ENCODE data around the gene ACTRT2.

The ACTRT2 gene

GRCh38 chr1:2989976-2990375, 31.3 kb upstream of the ACTRT2 start:
- no peak for TF ChIP-seq PAX5 (IDR thresholded peaks at IDR 0.05; ENCODE audit: insufficient read depth, low read length, severe bottlenecking)

DNA sequence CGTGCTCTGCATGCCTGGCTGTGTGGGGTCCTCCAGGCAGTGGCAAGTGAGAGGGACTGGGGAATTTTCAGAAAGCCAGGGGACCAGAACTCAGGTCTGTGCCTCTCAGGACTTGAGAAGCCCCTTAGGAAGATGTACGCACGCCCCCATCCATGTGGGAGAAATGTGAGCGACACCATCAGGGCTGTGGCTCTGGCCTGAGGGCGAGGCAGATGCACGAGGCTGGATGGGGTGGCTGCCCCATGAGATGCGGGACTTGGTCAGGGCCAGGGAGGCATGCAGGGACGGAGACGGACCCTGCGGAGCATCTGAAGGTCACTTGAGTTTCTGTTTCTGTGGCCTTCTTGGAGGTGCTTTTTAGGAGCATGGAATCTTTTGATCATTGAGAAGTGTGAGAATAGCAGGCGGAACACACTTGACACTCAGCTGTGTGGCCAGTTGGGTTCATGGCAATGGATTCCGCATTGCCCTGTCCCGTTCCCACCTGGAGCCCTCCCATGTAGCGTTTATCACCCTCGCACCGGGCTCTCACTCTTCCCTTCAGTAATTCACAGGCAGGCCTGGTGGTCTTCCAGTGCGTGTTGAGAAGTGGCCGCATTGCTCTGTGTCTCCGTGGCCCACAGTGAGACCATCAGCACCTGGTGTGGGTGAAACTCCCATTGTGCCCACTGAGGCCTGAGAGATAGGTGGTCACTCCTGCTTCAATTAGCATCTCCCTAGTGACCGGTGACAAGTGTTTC, 30.7 kb upstream of the ACTRT2 start:
- no peak for FAIRE-seq
- TF ChIP-seq POLR2A (IDR thresholded peaks at IDR 0.05; ENCODE audit: low read depth, low read length) (no peak), PAX5 (IDR thresholded peaks at IDR 0.05; ENCODE audit: insufficient read depth, low read length, severe bottlenecking) (no peak), POLR2AphosphoS5 (IDR thresholded peaks at IDR 0.05; ENCODE audit: low read depth, low read length) (no peak), POU2F2 (IDR thresholded peaks at IDR 0.05; ENCODE audit: low read depth, low read length) (no peak), TAF1 (IDR thresholded peaks at IDR 0.05; ENCODE audit: low read depth, low read length) (no peak), SPI1 (IDR thresholded peaks at IDR 0.05; ENCODE audit: low read depth, low read length) (no peak)
- no peak for DNase-seq (ENCODE audit: insufficient read length, low spot score)

More at GRCh38 chr1:2989976-2990375, 31.3 kb upstream of the ACTRT2 start:
- FAIRE-seq (no peak), DNase-seq (ENCODE audit: insufficient read length, low spot score) (no peak)

- TF ChIP-seq POLR2AphosphoS5 (IDR thresholded peaks at IDR 0.05; ENCODE audit: low read depth, low read length) (no peak), PAX5 (IDR thresholded peaks at IDR 0.05; ENCODE audit: insufficient read depth, low read length, severe bottlenecking) (no peak), POU2F2 (IDR thresholded peaks at IDR 0.05; ENCODE audit: low read depth, low read length) (no peak), POLR2A (IDR thresholded peaks at IDR 0.05; ENCODE audit: low read depth, low read length) (no peak), TAF1 (IDR thresholded peaks at IDR 0.05; ENCODE audit: low read depth, low read length) (no peak), SPI1 (IDR thresholded peaks at IDR 0.05; ENCODE audit: low read depth, low read length) (no peak)
- FAIRE-seq, result no peak
These were observed 29.3 kb upstream of the ACTRT2 start for GRCh38 chr1:2991753-2992495.

GRCh38 chr1:2998503-2999100, 22.7 kb upstream of the ACTRT2 start:
- DNase-seq (ENCODE audit: insufficient read length, low spot score) (no peak), FAIRE-seq (no peak)
- no peak for TF ChIP-seq POLR2AphosphoS5 (IDR thresholded peaks at IDR 0.05; ENCODE audit: low read depth, low read length)
- no peak for TF ChIP-seq PAX5 (IDR thresholded peaks at IDR 0.05; ENCODE audit: insufficient read depth, low read length, severe bottlenecking)
- no peak for TF ChIP-seq POLR2A (IDR thresholded peaks at IDR 0.05; ENCODE audit: low read depth, low read length)
- TF ChIP-seq TAF1 (IDR thresholded peaks at IDR 0.05; ENCODE audit: low read depth, low read length), result no peak
- TF ChIP-seq POU2F2 (IDR thresholded peaks at IDR 0.05; ENCODE audit: low read depth, low read length), result no peak
- TF ChIP-seq SPI1 (IDR thresholded peaks at IDR 0.05; ENCODE audit: low read depth, low read length), result no peak

More at GRCh38 chr1:2991753-2992495, 29.3 kb upstream of the ACTRT2 start:
- DNase-seq (ENCODE audit: insufficient read length, low spot score), result no peak

- DNase-seq (ENCODE audit: insufficient read length, low spot score) (no peak), FAIRE-seq (no peak)
- TF ChIP-seq SPI1 (IDR thresholded peaks at IDR 0.05; ENCODE audit: low read depth, low read length) (no peak), TAF1 (IDR thresholded peaks at IDR 0.05; ENCODE audit: low read depth, low read length) (no peak), POU2F2 (IDR thresholded peaks at IDR 0.05; ENCODE audit: low read depth, low read length) (no peak), POLR2A (IDR thresholded peaks at IDR 0.05; ENCODE audit: low read depth, low read length) (no peak), POLR2AphosphoS5 (IDR thresholded peaks at IDR 0.05; ENCODE audit: low read depth, low read length) (no peak), PAX5 (IDR thresholded peaks at IDR 0.05; ENCODE audit: insufficient read depth, low read length, severe bottlenecking) (no peak)
These were observed 22.1 kb upstream of the ACTRT2 start for GRCh38 chr1:2999138-2999537.

- FAIRE-seq (no peak), DNase-seq (ENCODE audit: insufficient read length, low spot score) (no peak)
- no peak for TF ChIP-seq POU2F2 (IDR thresholded peaks at IDR 0.05; ENCODE audit: low read depth, low read length)
- no peak for TF ChIP-seq POLR2A (IDR thresholded peaks at IDR 0.05; ENCODE audit: low read depth, low read length)
- TF ChIP-seq PAX5 (IDR thresholded peaks at IDR 0.05; ENCODE audit: insufficient read depth, low read length, severe bottlenecking), result no peak
- no peak for TF ChIP-seq TAF1 (IDR thresholded peaks at IDR 0.05; ENCODE audit: low read depth, low read length)
- no peak for TF ChIP-seq POLR2AphosphoS5 (IDR thresholded peaks at IDR 0.05; ENCODE audit: low read depth, low read length)
- no peak for TF ChIP-seq SPI1 (IDR thresholded peaks at IDR 0.05; ENCODE audit: low read depth, low read length)
These were observed 21.7 kb upstream of the ACTRT2 start for GRCh38 chr1:2999571-2999970.

DNA sequence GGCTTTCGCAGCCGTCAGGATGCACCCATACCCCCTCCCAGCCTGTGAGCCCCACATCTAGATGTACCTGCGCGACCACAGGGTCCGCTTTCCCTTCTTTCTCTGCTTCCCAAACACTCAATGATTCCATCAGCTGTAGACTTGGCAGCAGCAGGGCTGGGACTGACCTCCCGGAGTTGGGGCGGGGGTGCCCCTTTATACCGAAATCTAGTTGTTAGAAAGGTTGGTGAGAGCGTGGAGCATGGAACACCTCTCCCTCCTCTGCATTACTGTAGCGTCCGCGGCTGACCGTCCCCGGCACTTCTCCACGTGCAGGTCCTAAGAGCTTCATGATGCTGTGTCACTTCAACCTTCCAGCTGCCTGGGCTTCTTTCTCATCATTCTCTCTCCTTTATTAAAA, 21.1 kb upstream of the ACTRT2 start:
- no peak for FAIRE-seq
- no peak for DNase-seq (ENCODE audit: insufficient read length, low spot score)
- no peak for TF ChIP-seq POU2F2 (IDR thresholded peaks at IDR 0.05; ENCODE audit: low read depth, low read length)
- TF ChIP-seq TAF1 (IDR thresholded peaks at IDR 0.05; ENCODE audit: low read depth, low read length), result no peak
- TF ChIP-seq SPI1 (IDR thresholded peaks at IDR 0.05; ENCODE audit: low read depth, low read length), result no peak
- no peak for TF ChIP-seq POLR2AphosphoS5 (IDR thresholded peaks at IDR 0.05; ENCODE audit: low read depth, low read length)
- TF ChIP-seq PAX5 (IDR thresholded peaks at IDR 0.05; ENCODE audit: insufficient read depth, low read length, severe bottlenecking), result no peak
- TF ChIP-seq POLR2A (IDR thresholded peaks at IDR 0.05; ENCODE audit: low read depth, low read length), result no peak

GRCh38 chr1:3000671-3001470, 20.4 kb upstream of the ACTRT2 start:
- DNase-seq (ENCODE audit: insufficient read length, low spot score) (no peak), FAIRE-seq (no peak)
- TF ChIP-seq SPI1 (IDR thresholded peaks at IDR 0.05; ENCODE audit: low read depth, low read length) (no peak), POLR2AphosphoS5 (IDR thresholded peaks at IDR 0.05; ENCODE audit: low read depth, low read length) (no peak), TAF1 (IDR thresholded peaks at IDR 0.05; ENCODE audit: low read depth, low read length) (no peak), PAX5 (IDR thresholded peaks at IDR 0.05; ENCODE audit: insufficient read depth, low read length, severe bottlenecking) (no peak), POLR2A (IDR thresholded peaks at IDR 0.05; ENCODE audit: low read depth, low read length) (no peak), POU2F2 (IDR thresholded peaks at IDR 0.05; ENCODE audit: low read depth, low read length) (no peak)
